ENCODE results near the gene CEP295NL. TPM values are rescaled to one million over a fixed set of nuclear protein-coding genes. Genes with fewer than 3 reads are reported as not detected.
"Not testable (repeated sequence)": the region's sequence is repeated elsewhere in the genome, so short reads cannot be mapped to it uniquely, and the experiment has no call there.

CEP295NL gene, protein sequence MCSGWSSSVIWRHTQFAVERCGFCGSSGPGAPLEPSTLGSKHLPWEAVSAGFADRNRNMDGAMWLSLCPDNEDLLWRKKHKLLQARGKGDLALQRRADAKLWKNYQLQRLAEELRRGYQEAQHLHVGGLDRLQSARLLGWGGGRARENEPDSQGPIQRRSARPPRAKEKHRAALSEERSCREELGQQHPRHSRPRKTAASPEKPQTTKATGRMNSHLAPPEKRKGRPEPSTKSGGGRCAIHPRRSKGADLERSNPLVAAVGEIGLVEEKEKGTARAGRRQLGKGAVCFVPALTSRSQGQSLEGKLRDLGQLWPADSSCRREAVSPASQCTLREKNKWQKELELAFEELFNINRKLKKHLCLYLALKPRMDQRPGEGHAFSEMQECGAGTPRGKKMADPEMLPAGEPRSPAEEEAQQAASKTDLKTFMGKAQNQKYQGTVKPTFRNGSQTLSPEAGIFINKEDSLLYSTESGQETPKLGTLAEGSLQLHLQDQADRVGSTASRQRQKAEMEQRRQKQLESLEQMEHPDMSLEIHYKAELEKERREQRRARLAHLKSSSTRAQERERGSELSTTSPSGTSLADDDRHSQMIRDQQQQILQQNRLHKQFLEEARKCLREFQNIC
- under 1 TPM; 0.18 to 0.50 (median 0.29) TPM for polyA plus RNA-seq (ENCODE audit: insufficient read depth in 1 of 5, insufficient read length in 5 of 5, low replicate concordance in 1 of 5)
- long read RNA-seq, donor 1: 0 reads
- long read RNA-seq, donor 2: 0 reads
- long read RNA-seq, donor 3: 0 reads
- long read RNA-seq, donor 4: 0 reads
- long read RNA-seq, donor 5: 0 reads
- long read RNA-seq, donor 6: 0 reads
- long read RNA-seq, donor 7: 0 reads
- long read RNA-seq, donor 8: 0 reads

DNA sequence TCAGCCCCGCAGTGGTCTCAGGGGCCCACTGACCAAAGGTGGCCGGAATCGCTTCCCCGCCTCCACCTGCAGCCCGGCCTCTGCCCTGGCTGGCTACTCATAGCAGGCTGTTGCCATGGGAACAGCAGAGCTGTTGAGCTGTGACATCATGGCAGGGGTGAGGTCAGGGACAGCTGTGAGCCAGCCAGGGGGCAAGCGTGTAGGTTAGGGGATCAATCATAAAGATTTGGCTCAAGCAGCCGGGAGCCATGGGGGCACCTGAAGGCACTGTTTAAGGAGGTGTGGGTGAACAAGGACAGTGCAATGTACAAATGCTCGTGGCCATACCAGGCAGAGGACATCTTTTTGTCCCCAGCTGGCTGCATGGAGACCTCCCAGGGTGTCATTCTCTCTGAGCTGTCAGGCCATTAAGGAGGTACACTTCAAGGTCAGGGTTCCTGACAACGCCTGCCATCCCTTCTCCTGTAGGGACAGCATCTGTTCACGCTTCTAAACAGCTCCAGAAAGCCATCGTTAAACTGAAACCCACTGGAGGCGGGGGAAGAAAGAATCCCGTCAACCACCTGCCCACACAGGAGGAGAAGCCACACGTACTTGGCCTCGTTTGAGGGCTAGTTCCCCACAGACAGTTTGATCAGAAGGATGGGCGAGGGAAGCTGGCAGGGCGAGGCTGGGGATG is at the start of gene CEP295NL:
Gene CEP295NL (minus strand): TSS at position 101 of the 679 bp plus-strand sequence. CDS start 1,373 bp downstream, outside the sequence.
- DNase-seq: no peak

DNA sequence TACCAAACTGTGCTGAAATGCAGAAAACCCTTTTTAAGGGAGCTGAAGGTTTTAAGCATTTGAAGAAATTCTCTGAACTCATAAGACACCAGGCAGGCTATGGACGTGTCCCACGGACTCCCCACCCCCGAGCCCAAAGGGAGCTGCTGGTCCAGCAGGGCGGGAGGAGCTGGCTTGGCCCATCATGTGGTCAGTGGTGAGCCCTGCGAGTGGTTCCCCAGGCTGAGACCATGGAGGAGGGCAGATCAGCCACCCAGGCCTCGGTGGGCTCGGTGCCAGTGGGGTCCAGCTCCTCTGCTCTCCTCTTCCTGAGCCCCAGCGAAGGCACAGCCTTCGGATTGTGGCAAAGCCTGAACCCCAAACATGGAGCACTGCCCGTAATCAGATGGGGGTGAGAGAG is 49.7 kb upstream of the CEP295NL start:
- DNase-seq: no peak

DNA sequence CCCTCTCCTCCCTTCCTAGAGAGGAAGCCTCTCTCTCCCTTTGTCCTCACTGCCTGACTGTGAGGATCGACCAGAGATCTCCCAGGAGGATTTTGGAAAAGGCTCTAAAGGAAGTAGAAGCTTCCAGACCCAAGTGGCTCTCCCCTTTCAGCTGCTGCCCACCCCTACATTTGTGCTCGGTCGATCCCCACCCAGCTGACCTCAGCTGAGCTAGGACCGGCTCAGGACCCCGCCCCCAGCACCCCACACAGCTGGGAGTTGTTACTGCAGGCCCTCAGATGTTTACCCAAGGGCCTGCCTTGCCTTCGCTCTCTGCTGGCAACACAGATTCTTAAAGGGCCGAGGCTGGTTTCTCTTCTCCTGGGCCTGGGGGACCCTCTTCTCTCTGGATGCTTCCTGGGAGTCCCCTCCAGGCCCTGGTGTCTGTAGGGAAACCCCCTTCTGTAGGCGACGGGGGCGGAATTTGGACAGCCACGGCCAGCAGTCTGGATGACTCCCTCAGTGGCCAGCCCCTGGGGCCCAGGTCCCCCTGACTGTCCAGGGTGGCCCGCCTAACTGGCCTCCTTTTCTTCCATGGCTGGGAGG is 49.1 kb upstream of the CEP295NL start:
- DNase-seq: peak in 1 of 2 donors; percentile 44

DNA sequence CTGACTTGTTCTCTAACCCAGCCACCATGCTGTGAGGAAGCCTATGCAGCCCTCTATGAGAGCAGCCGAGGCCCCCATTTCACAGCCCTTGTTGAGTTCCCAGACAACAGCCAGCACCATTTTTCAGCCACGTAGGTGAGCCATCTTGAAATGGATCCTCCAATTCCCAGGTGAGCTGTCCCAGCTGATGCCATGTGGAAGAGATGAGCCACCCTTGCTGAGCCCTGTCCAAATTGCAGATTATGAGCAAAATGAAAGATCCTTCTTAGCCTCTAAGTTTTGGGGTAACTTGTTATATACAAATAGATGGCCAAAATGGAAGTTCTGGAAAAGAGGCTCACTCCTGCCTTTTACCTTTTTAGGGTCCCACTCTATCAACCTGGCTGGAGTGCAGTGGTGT is 47.9 kb upstream of the CEP295NL start:
- DNase-seq: no peak

DNA sequence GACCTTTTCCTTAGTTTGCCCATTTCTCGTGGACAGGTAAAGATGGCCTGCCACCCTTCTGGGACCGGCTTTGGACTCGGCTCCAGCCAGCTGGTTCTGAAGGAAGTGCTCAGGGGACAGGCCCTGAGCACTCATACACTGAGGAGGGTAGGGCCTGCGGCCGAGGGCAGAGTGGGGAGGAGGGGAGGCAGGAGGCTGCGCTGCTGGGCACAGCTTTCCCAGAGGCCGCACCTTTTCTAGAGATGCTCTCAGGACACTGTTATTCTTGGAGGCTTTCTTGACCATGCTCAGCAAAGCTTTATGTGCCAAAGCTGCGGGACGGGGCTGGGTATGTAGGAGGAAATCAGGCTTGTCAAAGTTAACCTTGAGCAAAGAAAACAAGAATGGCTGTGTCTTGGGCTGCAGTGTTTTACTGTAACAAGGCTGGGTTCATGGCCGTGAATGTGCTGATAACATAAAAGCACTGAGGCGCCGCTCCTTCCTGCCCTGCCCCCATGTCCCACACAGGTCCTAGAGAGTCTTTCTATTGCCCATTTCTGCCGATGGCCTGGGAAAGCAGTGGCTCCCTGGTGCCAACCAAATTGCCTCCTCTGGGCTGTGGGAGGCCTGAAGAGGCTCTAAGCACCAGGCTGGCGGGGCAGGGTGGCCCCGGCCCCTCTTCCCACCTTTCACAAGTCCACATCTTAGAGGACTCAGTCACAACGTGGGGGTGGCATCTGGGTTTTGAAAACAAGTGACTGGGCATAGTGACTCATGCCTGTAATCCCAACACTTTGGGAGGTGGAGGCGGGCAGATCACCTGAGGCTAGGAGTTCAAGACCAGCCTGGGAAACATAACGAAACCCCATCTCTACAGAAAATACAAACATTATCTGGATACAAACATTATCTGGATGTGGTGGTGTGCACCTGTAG is 44.5 kb upstream of the CEP295NL start:
- DNase-seq: no peak

DNA sequence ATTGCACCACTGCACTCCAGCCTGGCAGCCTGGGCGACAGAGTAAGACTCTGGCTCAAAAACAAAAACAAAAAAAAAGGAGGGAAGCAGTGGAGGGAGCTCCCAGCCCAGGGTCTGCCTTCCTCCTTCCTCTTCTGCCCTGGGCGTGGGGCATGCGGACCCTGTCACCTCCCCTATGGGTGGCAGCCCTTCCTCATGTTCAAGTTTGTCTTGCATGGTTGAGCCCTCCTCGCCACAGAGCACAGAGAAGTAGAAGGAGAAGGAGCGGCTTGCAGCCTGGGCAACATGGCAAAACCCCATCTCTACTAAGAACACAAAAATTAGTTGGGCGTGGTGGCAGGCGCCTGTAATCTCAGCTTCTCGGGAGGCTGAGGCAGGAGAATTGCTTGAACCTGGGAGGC is 43.6 kb upstream of the CEP295NL start:
- DNase-seq: no peak

DNA sequence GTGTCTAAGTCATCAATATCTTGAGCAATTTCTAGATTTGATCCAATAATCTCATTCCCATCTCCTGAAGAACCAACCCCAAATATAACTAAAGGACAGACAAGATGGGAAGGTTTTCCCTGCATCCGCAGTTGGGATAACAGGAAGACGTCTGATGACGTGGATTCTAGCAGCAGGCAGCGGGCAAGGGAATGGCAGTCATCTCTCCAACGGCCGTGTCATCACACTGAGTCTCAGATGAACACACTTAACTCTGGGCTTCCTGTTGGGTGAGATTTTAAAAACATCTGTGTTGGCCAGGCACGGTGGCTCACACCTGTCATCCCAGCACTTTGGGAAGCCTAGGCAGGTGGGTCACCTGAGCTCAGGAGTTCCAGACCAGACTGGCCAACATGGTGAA is 43.1 kb upstream of the CEP295NL start:
- DNase-seq: no peak

DNA sequence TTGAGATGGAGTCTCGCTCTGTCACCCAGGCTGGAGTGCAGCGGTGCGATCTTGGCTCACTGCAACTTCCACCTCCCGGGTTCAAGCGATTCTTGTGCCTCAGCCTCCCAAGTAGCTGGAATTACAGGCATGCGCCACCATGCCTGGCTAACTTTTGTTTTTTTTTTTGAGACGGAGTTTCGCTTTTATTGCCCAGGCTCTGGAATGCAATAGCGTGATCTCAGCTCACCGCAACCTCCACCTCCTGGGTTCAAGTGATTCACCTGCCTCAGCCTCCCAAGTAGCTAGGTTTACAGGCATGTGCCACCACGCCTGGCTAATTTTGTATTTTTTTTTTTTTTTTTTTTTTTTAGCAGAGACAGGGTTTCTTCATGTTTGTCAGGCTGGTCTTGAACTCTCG is 42.5 kb upstream of the CEP295NL start:
- not testable (repeated sequence) for DNase-seq

DNA sequence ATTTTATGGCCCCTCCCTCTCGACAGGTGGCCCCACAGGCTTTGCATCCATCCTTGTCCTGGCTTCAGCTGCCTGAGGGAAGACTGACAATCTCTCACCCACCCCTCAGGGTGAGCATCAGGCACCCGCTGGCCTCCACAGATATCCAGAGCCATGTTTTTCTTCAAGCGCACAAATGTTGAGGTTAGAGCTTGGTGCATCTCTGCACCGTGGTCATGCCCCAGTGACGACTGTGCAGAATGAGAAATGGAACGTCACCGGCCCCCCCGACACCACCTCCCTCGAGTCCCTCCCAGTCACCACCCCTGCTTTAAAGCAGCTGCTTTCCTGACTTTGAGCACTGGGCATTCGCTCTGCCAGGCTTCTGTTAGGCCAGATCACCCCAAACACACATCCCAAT is 42.0 kb upstream of the CEP295NL start:
- DNase-seq: no peak

DNA sequence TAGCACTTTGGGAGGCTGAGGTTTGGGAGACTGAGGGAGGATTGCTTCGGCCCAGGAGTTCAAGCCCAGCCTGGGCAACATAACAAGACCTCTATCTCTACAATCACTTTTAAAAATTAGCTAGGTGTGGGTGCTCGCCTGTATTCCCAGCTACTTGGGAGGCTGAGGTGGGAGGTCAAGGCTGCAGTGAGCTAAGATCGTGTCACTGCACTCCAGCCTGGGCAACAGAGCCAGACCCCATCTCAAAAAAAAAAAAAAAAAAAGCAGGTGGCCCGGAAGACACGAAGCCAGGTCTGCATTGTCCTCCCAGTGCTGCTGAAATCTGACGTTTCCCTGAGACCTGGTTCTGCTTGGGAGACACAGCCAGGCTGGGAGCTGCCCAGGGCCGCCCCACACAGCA is 41.0 kb upstream of the CEP295NL start:
- no peak for DNase-seq

DNA sequence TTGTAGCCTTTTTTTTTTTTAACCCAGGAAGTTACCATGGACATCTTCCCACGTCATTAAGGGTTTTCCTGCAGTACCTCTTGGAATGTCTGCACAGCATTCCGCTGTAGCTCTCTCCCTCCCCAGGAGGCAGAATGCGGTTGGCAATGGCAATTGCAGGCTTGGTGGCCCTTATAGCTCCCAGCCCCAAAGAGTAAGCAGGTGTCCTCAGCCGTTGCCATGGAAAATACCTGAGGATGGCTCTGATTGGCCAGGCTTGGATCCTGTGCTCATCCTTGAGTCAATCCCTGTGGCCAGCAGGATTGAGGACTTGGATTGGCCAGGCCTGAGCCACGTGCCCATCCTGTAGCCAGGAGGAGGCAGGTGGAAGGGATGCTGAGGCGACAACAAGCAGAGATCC is 37.7 kb upstream of the CEP295NL start:
- no peak for DNase-seq

DNA sequence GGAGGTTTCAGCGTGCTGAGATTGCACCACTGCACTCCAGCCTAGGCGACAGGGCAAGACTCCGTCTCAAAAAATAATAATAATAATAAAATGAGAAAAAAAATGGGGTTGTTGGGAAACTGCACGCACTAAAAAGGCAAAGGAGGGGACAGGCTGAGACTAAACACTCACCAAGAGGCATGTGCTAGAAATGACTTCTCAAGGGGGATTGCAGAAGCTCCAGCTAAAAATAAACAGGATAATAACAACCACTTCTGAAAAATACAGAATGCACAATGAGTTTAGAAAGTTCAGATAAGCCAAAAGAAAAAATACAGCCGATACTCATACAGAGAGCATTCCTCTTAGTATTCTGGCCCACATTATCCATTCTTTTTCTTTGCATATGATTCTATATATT is 37.3 kb upstream of the CEP295NL start:
- no peak for DNase-seq

DNA sequence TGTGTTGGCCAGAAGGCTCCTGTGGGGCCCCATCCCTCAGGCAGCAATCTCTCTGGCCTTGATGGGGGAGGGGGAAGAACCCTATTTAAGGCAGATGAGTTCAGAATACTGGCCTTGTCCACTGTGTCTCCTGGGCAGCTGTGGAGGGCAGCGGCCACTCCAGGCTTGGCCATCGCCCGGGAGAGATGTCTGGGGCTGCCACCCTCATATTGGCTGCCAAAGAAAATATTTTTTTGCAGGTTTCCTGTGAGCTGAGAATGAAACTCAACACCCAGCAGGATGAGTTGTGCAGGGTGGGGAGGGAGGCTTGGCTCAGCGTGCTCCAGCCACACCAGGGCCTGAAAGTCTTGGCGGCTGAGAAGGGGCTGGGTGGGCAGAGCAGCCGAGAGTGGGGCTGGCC is 36.6 kb upstream of the CEP295NL start:
- DNase-seq: no peak

DNA sequence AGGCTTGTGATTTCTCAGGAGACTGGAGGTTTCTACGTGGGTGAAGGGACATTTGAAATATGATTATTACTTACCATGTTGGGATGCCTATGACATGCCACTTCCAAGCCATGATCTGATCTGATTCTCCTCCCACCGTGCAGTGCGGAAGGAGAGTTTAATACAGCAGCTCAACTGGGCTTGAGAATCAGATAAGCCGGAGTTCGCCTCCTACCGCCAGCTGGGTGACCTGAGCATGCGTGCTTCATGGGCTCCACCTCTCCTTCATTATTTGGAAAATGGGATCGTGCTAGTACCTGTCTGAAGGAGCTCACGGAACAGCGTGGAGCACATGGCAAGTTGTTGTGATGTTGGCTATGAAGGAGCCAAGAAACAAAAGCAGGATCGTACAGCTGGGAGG is 34.6 kb upstream of the CEP295NL start:
- no peak for DNase-seq

DNA sequence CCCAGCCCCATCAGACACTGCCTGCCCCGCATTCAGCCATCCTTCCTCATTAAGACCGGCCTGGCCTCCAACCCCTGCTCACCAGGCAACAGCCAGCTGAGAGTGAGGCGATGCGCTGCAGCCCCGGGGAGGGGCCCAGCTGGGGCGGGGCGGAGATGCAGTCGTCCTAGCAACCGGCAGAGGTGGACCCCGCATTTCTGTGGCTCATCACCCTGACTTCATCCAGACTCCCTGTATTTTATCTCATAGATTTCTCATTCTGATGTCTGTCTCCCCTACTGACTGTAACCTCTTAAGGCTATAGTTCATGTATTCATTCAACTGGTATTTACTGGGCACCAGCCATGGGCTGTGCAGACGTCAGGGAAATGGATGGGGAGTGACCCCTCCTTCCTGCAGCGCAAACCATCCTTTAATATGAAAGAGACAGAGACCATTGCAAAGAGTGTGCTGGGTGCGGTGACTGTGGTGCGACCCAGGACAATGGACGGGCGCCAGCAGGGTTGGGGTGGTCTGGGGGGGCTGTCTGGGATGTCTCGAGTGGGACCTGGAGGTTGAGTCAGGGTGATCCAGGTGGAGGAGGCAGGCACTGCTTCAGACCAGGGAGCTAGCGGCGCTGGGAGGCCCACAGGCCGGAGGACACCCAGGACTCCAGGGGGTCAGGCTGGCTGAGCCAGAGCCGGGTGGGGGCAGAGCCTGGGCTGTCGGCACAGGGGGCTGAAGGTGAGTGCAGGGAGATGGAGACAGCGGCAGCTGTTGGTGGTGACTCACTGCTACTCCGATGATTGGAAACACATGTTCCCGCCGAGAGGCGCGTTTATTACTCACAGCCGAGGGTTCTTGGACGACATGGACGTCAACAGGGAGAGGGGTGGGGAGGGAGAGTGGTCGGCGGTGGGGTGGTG is 32.7 kb upstream of the CEP295NL start:
- no peak for DNase-seq

DNA sequence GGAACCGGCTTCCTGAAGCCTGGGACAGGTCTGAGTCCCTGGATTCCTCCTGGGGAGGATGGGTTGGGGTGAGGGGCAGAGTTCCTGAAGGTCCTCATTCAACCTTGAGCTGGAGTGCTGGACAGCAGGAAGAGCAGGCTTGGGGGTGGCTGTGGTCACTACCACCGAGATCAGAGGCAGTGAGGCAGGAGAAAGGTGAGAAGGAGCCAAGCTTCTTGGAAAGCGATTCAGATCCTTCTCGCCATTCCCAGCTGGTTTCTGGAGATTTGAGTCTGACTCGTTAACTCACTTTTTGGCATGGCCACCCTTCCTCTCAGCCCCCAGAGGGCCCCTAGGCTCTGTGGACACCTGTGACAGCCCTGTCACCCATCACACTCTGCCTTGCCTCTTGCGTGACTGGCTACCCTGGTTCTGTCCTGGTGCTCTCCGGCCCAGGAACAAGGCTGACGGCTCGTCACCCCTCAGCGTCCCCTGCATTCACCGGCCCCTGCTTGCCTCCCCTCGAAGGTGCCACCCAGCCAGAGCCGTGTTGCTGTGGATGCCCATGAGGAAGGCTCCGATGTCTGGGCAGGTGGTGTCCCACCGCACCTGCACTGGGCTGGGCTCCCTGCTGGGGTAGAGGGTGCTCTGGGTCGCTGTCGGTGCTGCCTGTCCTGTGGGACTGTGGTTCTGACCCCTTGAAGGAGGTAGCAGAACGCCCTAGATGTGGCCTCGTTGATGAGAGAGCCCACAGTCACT is 31.8 kb upstream of the CEP295NL start:
- DNase-seq: no peak

DNA sequence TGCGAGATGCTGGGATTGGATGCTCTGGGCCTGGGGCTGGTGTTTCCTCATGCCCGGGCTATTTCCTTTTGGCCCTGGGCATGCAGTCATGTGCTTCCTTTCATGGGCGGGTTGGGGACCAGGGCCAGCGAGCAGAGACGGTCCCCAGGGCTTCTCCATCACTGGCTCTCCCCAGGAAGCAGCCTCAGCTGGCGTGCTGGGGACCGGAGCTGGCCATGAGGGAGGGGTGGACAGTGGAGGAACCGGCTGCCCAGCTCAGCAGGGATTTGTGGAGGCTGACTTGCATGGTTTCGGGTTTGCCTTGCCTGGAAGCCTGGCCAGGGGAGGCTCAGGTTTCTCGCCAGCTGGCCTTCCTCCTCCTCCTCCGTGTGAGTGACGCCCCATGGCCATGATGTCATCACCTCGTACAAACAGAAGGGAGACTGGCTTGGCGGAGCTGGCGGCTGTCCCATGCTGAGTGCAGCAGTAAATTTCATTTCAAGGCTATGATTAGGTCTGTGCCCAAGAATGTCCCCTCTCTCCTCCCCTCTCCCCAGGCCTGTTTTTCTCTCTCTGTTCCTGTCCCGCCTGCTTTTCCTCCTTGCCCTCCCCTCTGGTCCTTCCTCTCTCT is 31.1 kb upstream of the CEP295NL start:
- DNase-seq: peak; percentile 91 to 95

Measured in right lung (tissue), 10 donors.